K562 (cell line): ENCODE results near the gene RFLNA. TPM values are rescaled to one million over a fixed set of nuclear protein-coding genes. Genes with fewer than 3 reads are reported as not detected.
"Not testable (repeated sequence)": the region's sequence is repeated elsewhere in the genome, so short reads cannot be mapped to it uniquely, and the experiment has no call there.

Experiments
- ATAC-seq: fragments of 200-7000 bp; cut with Tn5 transposase; 3 replicates; pipeline ENCODE4 v1.9.1; 2020; ENCODE audit warnings: moderate library complexity
- BruUV-seq: library from RNA; stranded (reverse); fragments of 400-500 nt; replicated peaks from 2 replicates; lab custom pipeline; 2021; lab: Mats Ljungman, UMichigan
- CTCF ChIA-PET: fragments of 300-600 bp; formaldehyde crosslinking; extraction: SDS; loops from one replicate; lab custom pipeline; 2021; ENCODE audit warnings: low intra/inter-chr PET ratio; lab: Yijun Ruan, JAX
- POLR2A ChIA-PET: fragments of 300-600, 350-650 bp; sonication (Branson Sonifier 250); formaldehyde crosslinking; extraction: SDS; loops from one replicate; lab custom pipeline; 2021; ENCODE audit warnings: antibody characterized with exemption, inconsistent platforms; lab: Yijun Ruan, JAX
- DNase-seq, 4 experiments: peaks; one replicate each; pipeline versions ENCODE4 v3.0.0 to v3.0.0-alpha.2; 2011 to 2018; ENCODE audit warnings: low spot score in 3 of 4, mixed read lengths in 3 of 4; ENCODE audit errors: extremely low read depth in 1 of 4
- FAIRE-seq: peaks from 2 replicates; lab custom pipeline; 2011; peaks lifted over from hg19 to GRCh38; lab: Jason Lieb, UNC
- H2AFZ ChIP-seq: 2 replicates; pipeline ENCODE4 v1.6.0; 2011; ENCODE audit warnings: low read depth, low read length, control low read depth, inconsistent platforms
- H3K27ac ChIP-seq: fragments of 200-600 bp; 3 replicates; pipeline ENCODE4 v1.8.0; 2011; ENCODE audit warnings: low read depth, mild to moderate bottlenecking, control low read depth, inconsistent platforms, low read length, moderate library complexity, mixed read lengths; ENCODE audit errors: extremely low read depth
- H3K27me3 ChIP-seq, 2 experiments: fragments of 300-600 bp in 1 of 2; 2 replicates in 1 of 2; 3 replicates in 1 of 2; pipeline versions ENCODE4 v1.6.0 to v1.8.0; 2011; ENCODE audit warnings: inconsistent platforms in 2 of 2, low read length in 2 of 2, mild to moderate bottlenecking in 1 of 2, mixed read lengths in 1 of 2, moderate library complexity in 1 of 2; ENCODE audit not compliant: control insufficient read depth in 2 of 2, insufficient read depth in 2 of 2
- H3K36me3 ChIP-seq: fragments of 300-600 bp; 3 replicates; pipeline ENCODE4 v1.8.0; 2011; ENCODE audit warnings: mild to moderate bottlenecking, low read length, inconsistent platforms; ENCODE audit not compliant: control insufficient read depth, insufficient read depth
- H3K4me1 ChIP-seq, 2 experiments: fragments of 200-600 bp in 1 of 2; replicated peaks in 1 of 2; 2 replicates in 1 of 2; 3 replicates in 1 of 2; pipeline versions ENCODE4 v1.5.1 to v1.8.0; 2011; ENCODE audit warnings: inconsistent platforms in 2 of 2, low read length in 2 of 2, mild to moderate bottlenecking in 1 of 2, mixed read lengths in 1 of 2, moderate library complexity in 1 of 2; ENCODE audit not compliant: control insufficient read depth in 2 of 2, insufficient read depth in 2 of 2
- H3K4me2 ChIP-seq: 2 replicates; pipeline ENCODE4 v1.6.1; 2011; ENCODE audit warnings: low read length, control low read depth, inconsistent platforms, mixed read lengths; ENCODE audit not compliant: insufficient read depth
- H3K4me3 ChIP-seq: fragments of 200-600 bp; sonication (generic), shearing (Covaris generic); 2 replicates; pipeline ENCODE4 v1.5.1; 2016; ENCODE audit warnings: control low read depth, inconsistent platforms
- H3K79me2 ChIP-seq: fragments of 200-600 bp; 3 replicates; pipeline ENCODE4 v1.8.0; 2011; ENCODE audit warnings: low read length, inconsistent platforms; ENCODE audit not compliant: control insufficient read depth, insufficient read depth
- H3K9ac ChIP-seq, 2 experiments: 2 replicates each; pipeline versions ENCODE4 v1.6.0 to v1.6.1; 2011; ENCODE audit warnings: low read depth in 2 of 2, low read length in 2 of 2, control low read depth in 1 of 2, inconsistent platforms in 1 of 2, mild to moderate bottlenecking in 1 of 2, mixed read lengths in 1 of 2; ENCODE audit not compliant: insufficient read depth in 1 of 2
- H3K9me1 ChIP-seq: one replicate; pipeline ENCODE4 v1.6.0; 2011; ENCODE audit warnings: inconsistent platforms, mild to moderate bottlenecking, low read length, moderate library complexity; ENCODE audit not compliant: control insufficient read depth, insufficient read depth
- H3K9me3 ChIP-seq: replicated peaks from 2 replicates; pipeline ENCODE4 v1.5.1; 2011; ENCODE audit warnings: low read depth, low read length, inconsistent platforms; ENCODE audit not compliant: control insufficient read depth, insufficient read depth
- H4K20me1 ChIP-seq: replicated peaks from 2 replicates; pipeline ENCODE4 v1.6.1; 2011; ENCODE audit warnings: low read length, inconsistent platforms, mixed read lengths; ENCODE audit not compliant: control insufficient read depth, insufficient read depth
- HDAC3 ChIP-seq: fragments of 450-650 bp; IDR thresholded peaks from 2 replicates; pipeline ENCODE4 v1.6.1; 2018; ENCODE audit warnings: borderline replicate concordance, mild to moderate bottlenecking, moderate library complexity; ENCODE audit not compliant: partially characterized antibody
- WGBS: fragments of 100-300 bp; shearing (Covaris generic); methylation state at CpG from one replicate; pipeline ENCODE4 v1.1.6; 2016; ENCODE audit warnings: low coverage, mixed read lengths; ENCODE audit not compliant: insufficient coverage; ENCODE audit errors: missing lambda C conversion rate; 5-methylcytosine and 5-hydroxymethylcytosine counted together
- in situ Hi-C: fragments of 300-500 bp; cut with MboI; formaldehyde crosslinking; loops from 4 replicates; pipeline ENCODE4 v1.15.0; 2018; ENCODE audit warnings: inconsistent platforms, mixed read lengths
- intact Hi-C: fragments of 100-400 bp; cut with micrococcal nuclease; formaldehyde crosslinking; loops from 2 replicates; pipeline ENCODE4 v1.14.2; 2022
- polyA plus RNA-seq, 8 experiments: library from polyadenylated mRNA; depleted of rRNA in 4 of 8; stranded (reverse) in 5 of 8; unstranded in 3 of 8; fragments of >200 nt; fragmentation: Nextera tagmentation in 2 of 8; fragmentation: Illumina TruSeq in 1 of 8; extraction: Ambion mirVana in 2 of 8; extraction: Trizol in 1 of 8; gene quantifications; 2 replicates each; pipeline versions ENCODE4 v1.2.1 to v1.2.3, GENCODE V29; 2011 to 2014; ENCODE audit warnings: inconsistent platforms in 1 of 8, missing spikeins in 1 of 8
- total RNA-seq, 7 experiments: library from RNA; depleted of rRNA in 6 of 7; stranded (reverse); fragments of >200 nt in 6 of 7; fragmentation: Illumina TruSeq in 2 of 7; extraction: Trizol in 2 of 7; gene quantifications; 2 replicates each; pipeline versions ENCODE4 v1.2.1 to v1.2.3, GENCODE V29; 2011 to 2021; ENCODE audit warnings: low replicate concordance in 1 of 7
- TF ChIP-seq, protein P1 (sequence below): fragments of 450-650 bp; IDR thresholded peaks from 2 replicates; pipeline ENCODE4 v1.6.1; 2018; ENCODE audit not compliant: partially characterized antibody

The RFLNA gene
- total and polyA plus RNA-seq, 9 of the 15 experiments (the other 6 are each of a cell fraction or from before 2014, with no cell fraction given), result not detected

DNA sequence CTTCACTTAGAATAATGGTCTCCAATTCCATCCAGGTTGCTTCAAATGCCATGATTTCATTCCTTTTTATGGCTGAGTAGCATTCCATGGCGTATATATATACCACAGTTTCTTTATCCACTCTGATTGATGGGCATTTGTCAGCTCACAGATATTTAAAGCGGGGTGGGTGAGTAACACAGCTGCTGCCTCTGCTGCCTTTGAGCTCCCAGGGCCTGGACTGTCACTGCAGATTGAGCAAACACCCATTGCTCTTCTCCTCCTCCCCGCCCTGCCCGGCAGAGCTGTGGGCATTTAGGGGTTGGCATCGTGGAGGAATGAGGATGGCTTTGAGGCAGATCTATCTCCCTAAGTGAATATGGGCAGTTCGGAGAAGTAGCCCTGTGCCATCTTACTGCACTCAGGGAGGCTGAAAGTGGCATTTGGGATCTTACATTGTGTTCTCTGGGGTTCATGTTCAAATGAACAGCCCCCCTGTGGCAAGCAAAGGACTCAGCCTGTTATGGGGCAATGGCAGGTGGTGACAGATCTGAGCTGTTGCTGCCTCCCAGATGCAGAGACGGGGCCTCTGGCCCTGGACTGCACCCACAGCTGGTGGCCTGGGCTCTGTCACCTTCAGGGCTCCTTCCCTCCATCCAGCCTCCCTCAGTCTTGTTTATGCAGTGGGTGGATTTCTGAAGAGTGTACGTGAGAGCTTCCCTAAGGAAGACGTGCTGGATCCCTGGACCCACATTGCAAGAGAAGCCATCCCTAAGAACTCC, 4.9 kb downstream of the RFLNA start:
- intact Hi-C loops, result loop anchor here (10.0 kb wide), 1 partner anchor 135 kb away; no protein-coding TSS in a partner anchor

DNA sequence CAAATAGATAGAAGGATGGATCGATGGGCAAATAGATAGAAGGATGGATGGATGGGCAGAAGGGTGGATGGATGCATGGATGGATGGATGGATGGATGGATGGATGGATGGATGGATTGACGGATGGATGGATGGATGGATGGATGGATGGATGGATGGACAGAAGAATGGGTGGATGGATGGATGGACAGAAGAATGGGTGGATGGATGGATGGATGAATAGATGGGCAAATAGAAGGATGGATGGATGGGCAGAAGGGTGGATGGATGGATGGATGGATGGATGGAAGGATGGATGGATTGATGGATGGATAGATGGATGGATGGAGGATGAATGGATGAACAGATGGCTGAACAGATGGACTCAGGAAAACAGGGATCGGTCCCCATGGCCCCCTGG, 5.8 kb downstream of the RFLNA start:
- DNase-seq, H3K4me3 ChIP-seq, H3K9me3 ChIP-seq, in situ Hi-C loops, POLR2A ChIA-PET, H4K20me1 ChIP-seq, H3K9me1 ChIP-seq, BruUV-seq, H3K36me3 ChIP-seq, H3K27ac ChIP-seq, CTCF ChIA-PET, H3K79me2 ChIP-seq, H3K9ac ChIP-seq, H3K4me2 ChIP-seq, FAIRE-seq, ATAC-seq, H2AFZ ChIP-seq: not testable (repeated sequence)
- intact Hi-C loops, result loop anchor here (10.0 kb wide), 1 partner anchor 136 kb away; no protein-coding TSS in a partner anchor
- peaks cover 0 to 21% of the 10 kb centered on the region in 2 experiments; a peak in 2 of 5 replicates for H3K4me1 ChIP-seq
- WGBS, result 10% methylated on average over 3 of the region's 3 CpGs
- peaks cover 43 to 88% of the 10 kb centered on the region in 2 experiments; a peak in 4 of 5 replicates for H3K27me3 ChIP-seq

More for the DNA sequence above, 4.9 kb downstream of the RFLNA start:
- FAIRE-seq (no peak), ATAC-seq (no peak), DNase-seq (no peak)
- ChIA-PET POLR2A (interaction anchor here (0.6 to 0.8 kb wide), 3 partner anchors 44 to 472 kb away, joined by 3 to 4 read pairs (median 3); no protein-coding TSS in a partner anchor), CTCF (no interaction called here)
- WGBS, result 0% methylated on average over 7 of the region's 9 CpGs
- Histone ChIP-seq H3K9me1 (no peaks in the 10 kb centered on the region), H3K27ac (no peak overlapping the region), H4K20me1 (peaks cover 3% of the 10 kb centered on the region; the same call in 1 of the 2 replicates), H3K9me3 (no peaks in the 10 kb centered on the region), H3K79me2 (no peaks in the 10 kb centered on the region), H3K36me3 (no peaks in the 10 kb centered on the region), H3K27me3 (peaks cover 40 to 83% of the 10 kb centered on the region in 2 experiments; a peak in 4 of 5 replicates), H3K9ac (no peak overlapping the region), H3K4me2 (no peak overlapping the region), H2AFZ (no peak overlapping the region), H3K4me3 (no peak overlapping the region), H3K4me1 (peaks cover 0 to 22% of the 10 kb centered on the region in 2 experiments; a peak in 2 of 5 replicates)
- in situ Hi-C loops, result no loop called here
- TF ChIP-seq, protein P1, sequence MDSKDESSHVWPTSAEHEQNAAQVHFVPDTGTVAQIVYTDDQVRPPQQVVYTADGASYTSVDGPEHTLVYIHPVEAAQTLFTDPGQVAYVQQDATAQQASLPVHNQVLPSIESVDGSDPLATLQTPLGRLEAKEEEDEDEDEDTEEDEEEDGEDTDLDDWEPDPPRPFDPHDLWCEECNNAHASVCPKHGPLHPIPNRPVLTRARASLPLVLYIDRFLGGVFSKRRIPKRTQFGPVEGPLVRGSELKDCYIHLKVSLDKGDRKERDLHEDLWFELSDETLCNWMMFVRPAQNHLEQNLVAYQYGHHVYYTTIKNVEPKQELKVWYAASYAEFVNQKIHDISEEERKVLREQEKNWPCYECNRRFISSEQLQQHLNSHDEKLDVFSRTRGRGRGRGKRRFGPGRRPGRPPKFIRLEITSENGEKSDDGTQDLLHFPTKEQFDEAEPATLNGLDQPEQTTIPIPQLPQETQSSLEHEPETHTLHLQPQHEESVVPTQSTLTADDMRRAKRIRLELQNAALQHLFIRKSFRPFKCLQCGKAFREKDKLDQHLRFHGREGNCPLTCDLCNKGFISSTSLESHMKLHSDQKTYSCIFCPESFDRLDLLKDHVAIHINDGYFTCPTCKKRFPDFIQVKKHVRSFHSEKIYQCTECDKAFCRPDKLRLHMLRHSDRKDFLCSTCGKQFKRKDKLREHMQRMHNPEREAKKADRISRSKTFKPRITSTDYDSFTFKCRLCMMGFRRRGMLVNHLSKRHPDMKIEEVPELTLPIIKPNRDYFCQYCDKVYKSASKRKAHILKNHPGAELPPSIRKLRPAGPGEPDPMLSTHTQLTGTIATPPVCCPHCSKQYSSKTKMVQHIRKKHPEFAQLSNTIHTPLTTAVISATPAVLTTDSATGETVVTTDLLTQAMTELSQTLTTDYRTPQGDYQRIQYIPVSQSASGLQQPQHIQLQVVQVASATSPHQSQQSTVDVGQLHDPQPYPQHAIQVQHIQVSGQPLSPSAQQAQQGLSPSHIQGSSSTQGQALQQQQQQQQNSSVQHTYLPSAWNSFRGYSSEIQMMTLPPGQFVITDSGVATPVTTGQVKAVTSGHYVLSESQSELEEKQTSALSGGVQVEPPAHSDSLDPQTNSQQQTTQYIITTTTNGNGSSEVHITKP, result peak; percentile 13
- no peak for TF ChIP-seq HDAC3
- BruUV-seq, result no TSS peak
